ENCODE results near the gene HRAS. TPM values are rescaled to one million over a fixed set of nuclear protein-coding genes. Genes with fewer than 3 reads are reported as not detected.

Gene HRAS
- total RNA-seq, 2 donors from 2014 or later, result 64.8 to 68.2 TPM

DNA sequence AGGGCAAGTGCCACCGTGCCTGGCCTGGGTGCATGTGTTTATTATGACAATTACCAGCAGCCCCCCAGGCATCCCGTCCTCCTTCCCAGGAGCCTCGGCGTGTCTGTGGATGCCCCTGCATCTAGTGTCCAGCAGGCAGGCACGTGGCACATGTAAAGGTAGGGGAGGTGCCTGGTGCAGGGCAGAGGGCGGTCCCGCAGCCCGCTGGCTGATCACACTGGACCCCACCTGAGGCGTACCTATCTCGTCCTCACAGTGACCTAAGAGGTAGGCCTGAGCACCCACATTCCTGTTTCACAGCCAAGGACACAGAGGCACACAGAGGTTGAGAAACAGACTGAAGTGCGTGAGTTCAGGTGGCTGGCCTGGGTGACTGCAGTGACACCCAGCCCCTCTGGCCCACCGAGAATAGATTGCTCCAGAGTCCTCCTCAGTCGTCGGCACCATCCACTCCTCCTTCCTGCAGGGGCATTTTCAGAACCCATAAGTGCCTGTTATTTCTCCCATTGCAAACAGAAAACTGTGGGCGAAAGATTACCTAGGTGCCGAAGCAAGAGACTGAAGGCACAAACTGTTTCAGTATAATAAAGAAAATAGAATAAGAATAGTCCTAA is 37.9 kb upstream of the HRAS start:
- Mint-ChIP-seq H3K9me3 (no peaks in the 10 kb centered on the region), H3K27ac (no peak overlapping the region), H3K27me3 (ENCODE audit: insufficient read depth) (peaks cover 31% of the 10 kb centered on the region), H3K4me1 (peaks cover 23% of the 10 kb centered on the region), H3K4me3 (no peak overlapping the region), H3K36me3 (ENCODE audit: low read depth) (no peaks in the 10 kb centered on the region)
- peaks cover 13% of the 10 kb centered on the region for H3K27me3 ChIP-seq (ENCODE audit: control insufficient read depth, insufficient read depth, low read length, poor library complexity, severe bottlenecking)
- DNase-seq, result no peak
- H3K9me3 ChIP-seq (ENCODE audit: control insufficient read depth, low read length), result no peaks in the 10 kb centered on the region
- no peaks in the 10 kb centered on the region for H3K36me3 ChIP-seq (ENCODE audit: control insufficient read depth, insufficient read depth, low read length)
- WGBS, 2 experiments (ENCODE audit: insufficient coverage in 1 of 2, insufficient read length in 1 of 2), result 91 to 94% methylated on average over 12 to 16 of the region's 16 CpGs
- TF ChIP-seq, protein P1, sequence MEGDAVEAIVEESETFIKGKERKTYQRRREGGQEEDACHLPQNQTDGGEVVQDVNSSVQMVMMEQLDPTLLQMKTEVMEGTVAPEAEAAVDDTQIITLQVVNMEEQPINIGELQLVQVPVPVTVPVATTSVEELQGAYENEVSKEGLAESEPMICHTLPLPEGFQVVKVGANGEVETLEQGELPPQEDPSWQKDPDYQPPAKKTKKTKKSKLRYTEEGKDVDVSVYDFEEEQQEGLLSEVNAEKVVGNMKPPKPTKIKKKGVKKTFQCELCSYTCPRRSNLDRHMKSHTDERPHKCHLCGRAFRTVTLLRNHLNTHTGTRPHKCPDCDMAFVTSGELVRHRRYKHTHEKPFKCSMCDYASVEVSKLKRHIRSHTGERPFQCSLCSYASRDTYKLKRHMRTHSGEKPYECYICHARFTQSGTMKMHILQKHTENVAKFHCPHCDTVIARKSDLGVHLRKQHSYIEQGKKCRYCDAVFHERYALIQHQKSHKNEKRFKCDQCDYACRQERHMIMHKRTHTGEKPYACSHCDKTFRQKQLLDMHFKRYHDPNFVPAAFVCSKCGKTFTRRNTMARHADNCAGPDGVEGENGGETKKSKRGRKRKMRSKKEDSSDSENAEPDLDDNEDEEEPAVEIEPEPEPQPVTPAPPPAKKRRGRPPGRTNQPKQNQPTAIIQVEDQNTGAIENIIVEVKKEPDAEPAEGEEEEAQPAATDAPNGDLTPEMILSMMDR (conservative IDR thresholded peaks at IDR 0.05), result no peak
- peaks cover 18% of the 10 kb centered on the region for H3K4me1 ChIP-seq (ENCODE audit: control insufficient read depth, insufficient read depth, low read length)
- H3K27ac ChIP-seq (ENCODE audit: low read depth, low read length), result no peak overlapping the region
- no peak overlapping the region for H3K4me3 ChIP-seq (ENCODE audit: low read length)
- H3K9ac ChIP-seq (ENCODE audit: extremely low read depth, low read length, poor library complexity, severe bottlenecking), result no peak overlapping the region

DNA sequence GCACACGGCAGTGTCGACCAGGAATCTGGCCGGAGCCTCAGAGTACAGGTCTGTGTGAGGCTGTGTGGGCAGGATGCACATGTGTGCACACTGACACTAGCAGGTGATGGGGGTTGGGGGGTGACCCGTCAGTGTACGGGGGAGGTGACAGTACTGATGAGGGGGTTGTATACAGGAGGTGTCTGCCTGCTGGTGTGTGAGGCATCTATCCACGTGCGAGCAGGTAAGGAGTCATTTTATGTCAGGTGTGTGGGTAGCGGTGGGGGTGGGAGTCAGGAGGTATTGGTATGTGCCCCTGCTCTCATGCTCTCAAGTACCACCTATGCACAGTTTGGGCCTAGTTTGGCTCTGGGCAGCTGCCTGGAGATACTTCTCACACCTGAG is 36.4 kb upstream of the HRAS start:
- Mint-ChIP-seq H3K4me3 (no peak overlapping the region), H3K27ac (no peak overlapping the region), H3K27me3 (ENCODE audit: insufficient read depth) (peaks cover 37% of the 10 kb centered on the region)

DNA sequence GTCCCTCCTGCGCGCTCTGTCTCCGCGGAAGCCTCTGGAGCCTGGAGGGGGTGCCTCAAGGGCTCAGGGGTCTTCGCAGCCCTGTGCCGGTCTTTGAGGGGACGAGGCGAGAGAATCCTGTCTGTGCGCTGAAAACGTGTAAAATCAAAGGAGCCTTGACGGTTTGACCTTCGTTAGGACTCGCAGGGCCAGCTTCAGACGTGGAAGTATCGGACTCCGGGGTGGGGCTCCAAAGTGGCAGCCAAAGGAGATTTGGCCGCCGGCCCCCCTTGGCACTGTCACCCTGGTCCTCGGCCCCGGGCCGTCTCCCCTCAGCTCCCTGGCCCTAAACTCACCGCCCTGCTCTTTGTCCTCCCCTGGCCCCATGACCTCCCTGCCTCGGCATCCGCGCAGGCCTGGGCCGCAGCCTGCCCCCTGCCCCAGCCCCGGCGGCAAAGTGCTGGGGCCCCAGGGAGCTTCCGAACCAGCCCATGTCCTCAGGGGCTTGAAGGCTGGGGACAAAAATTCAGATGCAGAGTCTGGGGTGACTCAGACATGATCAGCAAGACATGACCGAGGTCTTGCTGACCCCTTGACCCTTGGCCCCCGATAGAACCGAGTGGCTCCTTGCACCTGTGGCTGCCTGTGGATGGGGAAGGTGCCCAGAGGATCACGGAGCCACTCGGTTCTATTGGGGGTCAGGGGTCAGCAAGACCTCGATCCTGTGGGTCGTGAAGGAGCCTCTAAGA is 33.9 kb upstream of the HRAS start:
- H3K27ac Mint-ChIP-seq, result no peak overlapping the region
- peaks cover 27% of the 10 kb centered on the region for H3K27me3 Mint-ChIP-seq (ENCODE audit: insufficient read depth)
- Histone ChIP-seq H3K4me1 (ENCODE audit: control insufficient read depth, insufficient read depth, low read length) (peaks cover 7% of the 10 kb centered on the region), H3K9ac (ENCODE audit: extremely low read depth, low read length, poor library complexity, severe bottlenecking) (peak overlapping the region; percentile 11), H3K27ac (ENCODE audit: low read depth, low read length) (no peak overlapping the region), H3K36me3 (ENCODE audit: control insufficient read depth, insufficient read depth, low read length) (no peaks in the 10 kb centered on the region), H3K4me3 (ENCODE audit: low read length) (peak overlapping the region; percentile 77), H3K9me3 (ENCODE audit: control insufficient read depth, low read length) (no peaks in the 10 kb centered on the region), H3K27me3 (ENCODE audit: control insufficient read depth, insufficient read depth, low read length, poor library complexity, severe bottlenecking) (peaks cover 2% of the 10 kb centered on the region)
- WGBS, 2 experiments (ENCODE audit: insufficient coverage in 1 of 2, insufficient read length in 1 of 2), result 75 to 80% methylated on average over 20 to 36 of the region's 36 CpGs
- peaks cover 2% of the 10 kb centered on the region for H3K36me3 Mint-ChIP-seq (ENCODE audit: low read depth)
- no peaks in the 10 kb centered on the region for H3K9me3 Mint-ChIP-seq
- TF ChIP-seq, protein P1 (conservative IDR thresholded peaks at IDR 0.05), result no peak
- peak overlapping the region; percentile 61 for H3K4me3 Mint-ChIP-seq
- DNase-seq, result no peak
- peaks cover 6% of the 10 kb centered on the region for H3K4me1 Mint-ChIP-seq

More for the DNA sequence above, 36.4 kb upstream of the HRAS start:
- H3K4me1 Mint-ChIP-seq, result peaks cover 15% of the 10 kb centered on the region
- H3K27ac ChIP-seq (ENCODE audit: low read depth, low read length), result no peak overlapping the region
- no peak overlapping the region for H3K9ac ChIP-seq (ENCODE audit: extremely low read depth, low read length, poor library complexity, severe bottlenecking)
- peaks cover 13% of the 10 kb centered on the region for H3K27me3 ChIP-seq (ENCODE audit: control insufficient read depth, insufficient read depth, low read length, poor library complexity, severe bottlenecking)
- H3K4me1 ChIP-seq (ENCODE audit: control insufficient read depth, insufficient read depth, low read length), result peaks cover 13% of the 10 kb centered on the region
- no peaks in the 10 kb centered on the region for H3K36me3 ChIP-seq (ENCODE audit: control insufficient read depth, insufficient read depth, low read length)
- WGBS, 2 experiments (ENCODE audit: insufficient coverage in 1 of 2, insufficient read length in 1 of 2), result 81% methylated on average over 8 of the region's 8 CpGs; no CpG with 5 or more reads in 1 of the 2 experiments
- DNase-seq, result no peak
- H3K4me3 ChIP-seq (ENCODE audit: low read length), result no peak overlapping the region
- no peaks in the 10 kb centered on the region for H3K9me3 Mint-ChIP-seq
- H3K9me3 ChIP-seq (ENCODE audit: control insufficient read depth, low read length), result no peaks in the 10 kb centered on the region
- TF ChIP-seq, protein P1 (conservative IDR thresholded peaks at IDR 0.05), result no peak
- H3K36me3 Mint-ChIP-seq (ENCODE audit: low read depth), result no peaks in the 10 kb centered on the region
